Sigmoid colon (tissue), 7 donors: ENCODE measurements around the gene BRD9. TPM values are rescaled to one million over a fixed set of nuclear protein-coding genes. Genes with fewer than 3 reads are reported as not detected.

Experiments used
- DNase-seq: peaks from one replicate; pipeline ENCODE4 v3.0.0-alpha.2; 2019
- H3K27ac ChIP-seq, 4 donors: fragments of 200-600 bp; sonication (generic); one replicate each; pipeline ENCODE4 v1.5.1; 2016 to 2019; ENCODE audit warnings: mild to moderate bottlenecking in 1 of 4
- H3K27me3 ChIP-seq, 3 donors: fragments of 200-600 bp; sonication (generic); one replicate each; pipeline ENCODE4 v1.5.1; 2019; ENCODE audit warnings: mild to moderate bottlenecking in 1 of 3
- H3K36me3 ChIP-seq, 4 donors: fragments of 200-600 bp; sonication (generic); one replicate each; pipeline ENCODE4 v1.5.1; 2016 to 2019
- H3K4me1 ChIP-seq, 4 donors: fragments of 200-600 bp; sonication (generic); one replicate each; pipeline ENCODE4 v1.5.1; 2017 to 2019
- H3K4me3 ChIP-seq, 4 donors: fragments of 200-600 bp; sonication (generic); one replicate each; pipeline ENCODE4 v1.5.1; 2017 to 2019; ENCODE audit warnings: mild to moderate bottlenecking in 2 of 4, moderate library complexity in 1 of 4
- H3K9me3 ChIP-seq, 4 donors: fragments of 200-600 bp in 3 of 4; sonication (generic) in 3 of 4; one replicate each; pipeline versions ENCODE4 v1.5.1 to v1.6.1; 2013 to 2019
- CTCF ChIP-seq, 4 experiments: fragments of 450-650 bp in 3 of 4; fragments of 200-600 bp in 1 of 4; IDR thresholded peaks; one replicate each; pipeline ENCODE4 v1.5.1; 2016 to 2019; ENCODE audit warnings: antibody characterized with exemption in 4 of 4, mild to moderate bottlenecking in 3 of 4, moderate library complexity in 2 of 4
- EP300 ChIP-seq, 4 donors: sonication (generic); formaldehyde crosslinking; IDR thresholded peaks; one replicate each; pipeline ENCODE4 v1.6.1; 2017; ENCODE audit warnings: antibody characterized with exemption in 4 of 4
- POLR2A ChIP-seq, 2 donors: fragments of 450-650 bp; IDR thresholded peaks; one replicate each; pipeline ENCODE4 v1.6.1; 2016; ENCODE audit warnings: antibody characterized with exemption in 2 of 2, mild to moderate bottlenecking in 2 of 2, moderate library complexity in 2 of 2
- POLR2AphosphoS5 ChIP-seq, 4 donors: sonication (generic); formaldehyde crosslinking; IDR thresholded peaks; one replicate each; pipeline ENCODE4 v1.6.1; 2017; ENCODE audit warnings: antibody characterized with exemption in 4 of 4
- WGBS, 2 donors: extraction: QIAGEN DNeasy Blood & Tissue Kit; methylation state at CpG; one replicate each; pipeline ENCODE4 v1.1.7; 2013; 5-methylcytosine and 5-hydroxymethylcytosine counted together
- intact Hi-C: fragments of 100-400 bp; cut with DNase I; formaldehyde crosslinking; loops from one replicate; pipeline ENCODE4 v1.15.1; 2023
- polyA plus RNA-seq, 3 donors: library from polyadenylated mRNA; stranded (reverse); fragments of 200-250 nt; gene quantifications; one replicate each; pipeline ENCODE4 v1.2.3, GENCODE V29; 2013
- total RNA-seq, 4 donors: library from RNA; depleted of rRNA; stranded (reverse); fragments of >200 nt; gene quantifications; one replicate each; pipeline ENCODE4 v1.1.0, GENCODE V29; 2016
- donor health status: healthy with polysubstance abuse.
- donor health status: Bipolar disorder and iron deficiency.
- donor health status: healthy.

Gene BRD9
- total and polyA plus RNA-seq, 7 donors, result 12.9 to 38.8 (median 22.4) TPM

GRCh38 chr5:865168-865521 lies 27.5 kb downstream of the BRD9 start:
- no peak overlapping the region for H3K4me3 ChIP-seq
- intact Hi-C loops, result no loop called here
- no peak for DNase-seq
- TF ChIP-seq POLR2AphosphoS5 (IDR thresholded peaks at IDR 0.05) (no peak), POLR2A (IDR thresholded peaks at IDR 0.05) (no peak), EP300 (IDR thresholded peaks at IDR 0.05) (no peak), CTCF (IDR thresholded peaks at IDR 0.05) (no peak)
- no peaks in the 10 kb centered on the region for H3K4me1 ChIP-seq
- peaks cover 6 to 81% (median 54%) of the 10 kb centered on the region in 4 donors for H3K36me3 ChIP-seq
- WGBS, 2 donors, result 91% methylated on average over 24 of the region's 24 CpGs
- no peaks in the 10 kb centered on the region for H3K27me3 ChIP-seq
- no peak overlapping the region for H3K27ac ChIP-seq
- no peaks in the 10 kb centered on the region for H3K9me3 ChIP-seq

DNA sequence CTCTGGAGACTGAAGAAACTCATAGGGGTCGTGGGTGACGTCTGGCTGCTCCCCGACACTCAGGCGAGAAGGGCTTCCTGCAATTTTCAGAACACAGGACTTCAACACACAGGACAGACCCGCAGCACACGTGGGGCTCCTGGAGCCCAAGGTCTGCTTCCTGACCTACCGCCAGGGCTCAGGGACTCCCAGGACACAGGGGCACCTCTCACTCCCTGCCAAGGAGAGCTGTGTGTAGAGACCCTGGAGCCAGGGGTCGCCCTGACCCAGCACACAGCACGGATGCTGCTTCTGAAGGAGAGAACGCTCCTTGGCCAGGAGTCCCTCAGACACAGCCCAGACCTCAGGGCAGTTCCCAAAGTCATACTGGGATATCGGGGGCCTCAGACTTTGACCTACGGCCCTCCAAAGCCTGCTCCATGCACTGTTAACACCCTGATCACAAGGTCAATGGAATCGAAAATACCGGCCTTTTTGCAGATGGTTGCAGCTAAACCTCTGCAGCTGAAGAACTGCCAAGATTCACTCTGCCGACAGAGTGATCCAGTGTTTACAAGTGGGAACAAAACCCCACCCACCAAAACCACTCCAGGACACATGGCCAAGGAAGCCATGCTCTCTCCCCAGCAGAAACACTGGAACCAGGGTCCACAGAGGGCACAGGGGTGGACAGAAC lies 28.0 kb downstream of the BRD9 start:
- intact Hi-C loops, result no loop called here
- no peaks in the 10 kb centered on the region for H3K9me3 ChIP-seq
- no peaks in the 10 kb centered on the region for H3K4me1 ChIP-seq
- TF ChIP-seq EP300 (IDR thresholded peaks at IDR 0.05), result no peak
- no peak for TF ChIP-seq POLR2AphosphoS5 (IDR thresholded peaks at IDR 0.05)
- TF ChIP-seq CTCF (IDR thresholded peaks at IDR 0.05), result no peak
- TF ChIP-seq POLR2A (IDR thresholded peaks at IDR 0.05), result no peak
- H3K36me3 ChIP-seq, result peaks cover 2 to 75% (median 49%) of the 10 kb centered on the region in 4 donors
- H3K27me3 ChIP-seq, result no peaks in the 10 kb centered on the region
- WGBS, 2 donors, result 87 to 90% methylated on average over 15 of the region's 15 CpGs
- no peak overlapping the region for H3K4me3 ChIP-seq
- H3K27ac ChIP-seq, result no peak overlapping the region
- DNase-seq, result no peak

GRCh38 chr5:863244-863805 lies 29.3 kb downstream of the BRD9 start:
- WGBS, 2 donors, result 92% methylated on average over 16 of the region's 16 CpGs
- H3K27ac ChIP-seq, result no peak overlapping the region
- intact Hi-C loops, result no loop called here
- no peak for TF ChIP-seq POLR2A (IDR thresholded peaks at IDR 0.05)
- no peak for TF ChIP-seq EP300 (IDR thresholded peaks at IDR 0.05)
- no peak for TF ChIP-seq CTCF (IDR thresholded peaks at IDR 0.05)
- no peak for TF ChIP-seq POLR2AphosphoS5 (IDR thresholded peaks at IDR 0.05)
- no peaks in the 10 kb centered on the region for H3K4me1 ChIP-seq
- H3K36me3 ChIP-seq, result peaks cover 0 to 62% (median 37%) of the 10 kb centered on the region in 4 donors
- DNase-seq, result no peak
- H3K4me3 ChIP-seq, result no peak overlapping the region
- no peaks in the 10 kb centered on the region for H3K27me3 ChIP-seq
- H3K9me3 ChIP-seq, result no peaks in the 10 kb centered on the region

- no peak overlapping the region for H3K27ac ChIP-seq
- no peaks in the 10 kb centered on the region for H3K27me3 ChIP-seq
- H3K36me3 ChIP-seq, result peaks cover 0 to 55% (median 31%) of the 10 kb centered on the region in 4 donors
- 88 to 90% methylated on average over 25 of the region's 25 CpGs for WGBS, 2 donors
- no peaks in the 10 kb centered on the region for H3K4me1 ChIP-seq
- H3K4me3 ChIP-seq, result no peak overlapping the region
- intact Hi-C loops, result no loop called here
- TF ChIP-seq EP300 (IDR thresholded peaks at IDR 0.05) (no peak), CTCF (IDR thresholded peaks at IDR 0.05) (no peak), POLR2AphosphoS5 (IDR thresholded peaks at IDR 0.05) (no peak), POLR2A (IDR thresholded peaks at IDR 0.05) (no peak)
- H3K9me3 ChIP-seq, result no peaks in the 10 kb centered on the region
- DNase-seq, result no peak
These were observed 30.0 kb downstream of the BRD9 start for GRCh38 chr5:862367-863243.
